Stimulated activated memory B cell treated with anti-CD40 and anti-IgM and Interleukin-4, amounts not matched to agents 10 μg/mL and 1 μg/mL and 100 μg/mL, for 72 hours (primary cell): ENCODE data around the gene NAA80.
A peak's percentile ranks its signal among the peaks of the same experiment; 100 is the strongest.
"Not testable (repeated sequence)": the region's sequence is repeated elsewhere in the genome, so short reads cannot be mapped to it uniquely, and the experiment has no call there.

Source experiments
- ATAC-seq: fragments of 150-1000 bp; cut with Tn5 transposase; 2 replicates; pipeline ENCODE4 v1.10.0; 2021
- H3K27ac Mint-ChIP-seq: one replicate; pipeline ENCODE4 v1.8.0; 2022; ENCODE audit warnings: mild to moderate bottlenecking, mixed read lengths
- H3K27me3 Mint-ChIP-seq: one replicate; pipeline ENCODE4 v1.8.0; 2022; ENCODE audit warnings: mixed read lengths
- H3K36me3 Mint-ChIP-seq: one replicate; pipeline ENCODE4 v1.8.0; 2022; ENCODE audit warnings: mixed read lengths
- H3K4me1 Mint-ChIP-seq: one replicate; pipeline ENCODE4 v1.8.0; 2022; ENCODE audit warnings: mixed read lengths
- H3K4me3 Mint-ChIP-seq: one replicate; pipeline ENCODE4 v1.8.0; 2022; ENCODE audit warnings: mild to moderate bottlenecking, moderate library complexity, mixed read lengths
- H3K9me3 Mint-ChIP-seq: one replicate; pipeline ENCODE4 v1.8.0; 2022; ENCODE audit warnings: mixed read lengths

NAA80 gene

DNA sequence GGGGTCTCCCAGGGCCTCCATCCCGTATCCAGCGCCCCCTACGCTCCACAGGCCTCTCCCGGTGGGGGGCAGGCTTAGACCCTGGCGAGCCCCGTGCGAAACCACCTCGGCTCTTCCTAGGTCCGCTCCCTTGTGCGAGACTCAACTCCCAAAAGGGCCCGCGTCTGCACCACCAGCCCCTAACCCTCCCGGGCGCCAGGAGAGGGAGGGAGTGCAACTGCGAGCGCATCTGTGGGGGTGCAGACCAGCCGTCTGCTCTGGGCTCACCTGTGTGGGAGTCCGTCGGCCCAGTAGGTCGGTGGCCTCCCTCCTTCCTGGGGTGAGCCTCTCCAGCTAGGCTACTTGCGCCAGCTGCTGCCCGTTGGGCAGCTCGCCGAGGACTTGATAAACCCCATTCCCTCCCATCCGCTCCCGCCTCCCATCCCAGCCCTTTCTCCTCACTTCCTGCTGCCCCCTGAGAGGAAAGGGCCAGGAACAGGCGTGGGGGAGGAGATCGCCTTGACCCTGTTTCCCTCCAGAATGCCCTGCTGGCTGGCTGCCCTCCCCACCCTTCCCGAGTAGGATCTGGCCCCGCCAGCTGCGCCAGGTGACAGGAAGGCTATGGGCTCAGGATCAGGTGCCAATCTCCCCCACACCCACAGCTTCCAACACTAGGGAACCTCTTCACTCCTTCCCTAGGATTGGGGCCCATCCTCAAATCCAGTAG lies 23.3 kb upstream of the NAA80 start, which contains the start of gene HYAL2:
HYAL2 (minus strand) TSS at position 360 of the 706 bp plus-strand sequence. CDS start 2,256 bp downstream, outside the sequence.
- H3K27me3 Mint-ChIP-seq: no peaks in the 10 kb centered on the region
- H3K27ac Mint-ChIP-seq: peak within 1 kb of the TSS; percentile 97
- peak within 1 kb of the TSS; percentile 82 for H3K4me3 Mint-ChIP-seq
- peaks cover 12% of the 10 kb centered on the region for H3K36me3 Mint-ChIP-seq
- no peaks in the 10 kb centered on the region for H3K9me3 Mint-ChIP-seq
- H3K4me1 Mint-ChIP-seq: peaks cover 79% of the 10 kb centered on the region
- no peak for ATAC-seq

DNA sequence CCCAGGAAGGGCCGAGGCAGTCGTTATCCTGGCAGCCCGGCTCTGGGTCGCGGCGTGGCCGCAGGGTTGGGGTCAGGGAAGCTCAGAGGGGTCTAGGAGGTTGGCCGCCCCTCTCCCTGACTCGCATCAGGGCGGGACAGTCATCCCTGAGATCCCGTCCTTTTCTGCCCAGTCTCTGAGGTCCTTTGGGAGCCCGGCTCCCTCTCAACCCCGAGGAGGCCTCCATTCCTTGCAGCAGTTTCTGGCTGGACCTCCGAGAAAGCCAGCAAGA lies 22.8 kb upstream of the NAA80 start:
- Mint-ChIP-seq H3K4me1 (peaks cover 78% of the 10 kb centered on the region), H3K9me3 (no peaks in the 10 kb centered on the region), H3K4me3 (peak overlapping the region; percentile 82), H3K27me3 (no peaks in the 10 kb centered on the region), H3K36me3 (peaks cover 12% of the 10 kb centered on the region), H3K27ac (peak overlapping the region; percentile 97)
- ATAC-seq: no peak

DNA sequence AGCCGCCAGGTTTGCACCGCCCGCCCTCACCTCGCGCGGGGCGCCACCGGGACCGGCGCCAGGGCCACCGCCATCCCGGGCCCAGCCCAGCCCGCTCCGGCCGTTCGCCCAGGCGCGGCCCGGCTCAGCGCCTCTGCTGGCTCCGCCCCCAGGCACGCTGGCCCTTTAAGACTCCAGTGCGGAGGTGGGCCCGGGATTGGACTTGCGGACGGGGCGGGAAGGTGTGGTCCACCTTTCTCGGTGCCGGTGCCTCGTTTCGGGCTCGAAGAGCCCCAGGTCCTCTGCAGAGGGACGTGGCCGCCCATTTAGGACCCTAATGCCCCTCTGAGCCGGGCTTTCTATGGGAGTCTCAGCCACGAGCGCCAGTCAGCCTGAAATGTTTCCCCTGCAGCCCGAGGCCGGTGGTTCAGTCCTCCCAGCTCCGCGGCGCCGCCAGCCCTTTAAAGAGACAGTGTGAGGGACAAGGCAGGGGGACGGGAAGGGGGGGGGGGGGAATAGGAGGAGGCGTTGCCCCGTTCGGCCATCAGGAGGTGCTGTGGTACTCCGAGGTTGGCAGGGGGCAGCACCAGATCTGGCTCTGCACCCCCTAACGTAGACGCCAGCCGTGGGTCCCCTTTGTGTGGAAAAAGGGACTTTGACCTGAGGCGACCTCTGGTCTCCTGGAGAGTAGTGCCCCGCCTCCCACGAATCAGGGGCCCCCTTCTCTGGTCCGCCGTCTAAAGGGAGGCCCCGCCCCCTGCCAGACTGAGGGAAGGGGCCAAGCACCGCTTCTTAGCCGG lies 22.3 kb upstream of the NAA80 start:
- H3K4me3 Mint-ChIP-seq: peak overlapping the region; percentile 82
- peaks cover 78% of the 10 kb centered on the region for H3K4me1 Mint-ChIP-seq
- H3K9me3 Mint-ChIP-seq: no peaks in the 10 kb centered on the region
- ATAC-seq: peak; percentile 90
- peak overlapping the region; percentile 97 for H3K27ac Mint-ChIP-seq
- H3K36me3 Mint-ChIP-seq: peaks cover 17% of the 10 kb centered on the region
- H3K27me3 Mint-ChIP-seq: no peaks in the 10 kb centered on the region

DNA sequence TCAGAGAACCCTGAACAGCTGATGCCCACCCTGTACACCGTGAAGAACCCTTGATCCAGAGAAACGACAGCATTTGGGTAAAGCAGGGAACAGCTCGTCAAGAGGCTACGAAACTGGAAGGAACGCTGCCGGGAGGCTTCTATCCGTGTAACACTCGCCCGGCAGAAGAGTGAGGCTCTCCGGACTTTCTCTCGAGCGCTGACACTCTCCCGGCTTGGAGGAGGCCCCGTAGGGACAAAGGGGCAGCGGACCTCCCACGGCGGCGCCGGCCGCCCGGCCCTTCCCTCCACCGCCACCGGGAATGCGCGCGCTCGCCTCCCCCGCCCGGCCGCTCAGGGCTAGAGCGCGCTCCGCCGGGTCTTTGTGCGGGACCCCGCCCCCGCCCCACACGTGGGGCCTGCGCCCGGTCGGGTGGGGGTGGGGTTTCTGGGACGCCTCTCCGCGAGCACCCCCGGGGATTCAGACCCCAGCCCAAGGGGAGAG lies 21.7 kb upstream of the NAA80 start:
- no peaks in the 10 kb centered on the region for H3K9me3 Mint-ChIP-seq
- peak overlapping the region; percentile 97 for H3K27ac Mint-ChIP-seq
- peak; percentile 82 for ATAC-seq
- no peaks in the 10 kb centered on the region for H3K27me3 Mint-ChIP-seq
- peaks cover 21% of the 10 kb centered on the region for H3K36me3 Mint-ChIP-seq
- peaks cover 78% of the 10 kb centered on the region for H3K4me1 Mint-ChIP-seq
- peak overlapping the region; percentile 77 for H3K4me3 Mint-ChIP-seq

DNA sequence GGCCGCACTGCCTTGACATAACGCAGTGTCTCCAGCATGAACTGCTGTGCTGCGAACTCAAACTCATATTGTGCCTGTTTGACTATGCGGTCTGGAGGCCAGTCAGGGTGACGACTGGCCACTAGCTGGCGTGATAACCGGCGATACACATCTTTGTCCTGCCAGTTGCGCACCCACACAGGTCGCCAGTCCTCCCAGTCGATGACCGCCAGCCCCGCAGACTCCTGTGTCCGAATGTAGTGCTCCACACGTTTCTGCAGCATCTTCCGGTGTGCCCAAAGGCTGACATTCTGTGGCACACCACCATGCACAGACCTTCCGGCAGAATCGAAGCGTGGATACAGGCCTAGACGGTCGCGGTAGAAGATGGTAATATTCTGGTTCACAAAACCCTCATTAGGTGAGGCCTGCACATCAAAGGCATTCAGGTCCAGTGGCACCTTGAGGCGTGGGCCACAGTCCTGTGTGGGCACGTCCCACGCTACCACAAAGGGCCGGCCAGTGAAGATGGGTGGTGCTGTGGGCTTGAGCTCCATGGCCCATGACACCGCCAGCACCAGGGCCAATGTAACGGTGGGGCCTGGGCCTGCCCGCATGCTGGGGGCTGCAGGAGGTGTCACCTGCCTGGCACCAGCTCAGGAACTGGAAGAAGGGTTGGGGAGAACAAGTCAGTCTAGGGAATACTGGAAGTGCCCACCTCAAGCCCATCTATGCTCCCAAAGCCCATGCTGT lies 20.9 kb upstream of the NAA80 start:
- no peaks in the 10 kb centered on the region for H3K27me3 Mint-ChIP-seq
- no peak for ATAC-seq
- peaks cover 16% of the 10 kb centered on the region for H3K36me3 Mint-ChIP-seq
- peak overlapping the region; percentile 97 for H3K27ac Mint-ChIP-seq
- peak overlapping the region; percentile 77 for H3K4me3 Mint-ChIP-seq
- no peaks in the 10 kb centered on the region for H3K9me3 Mint-ChIP-seq
- peaks cover 77% of the 10 kb centered on the region for H3K4me1 Mint-ChIP-seq

DNA sequence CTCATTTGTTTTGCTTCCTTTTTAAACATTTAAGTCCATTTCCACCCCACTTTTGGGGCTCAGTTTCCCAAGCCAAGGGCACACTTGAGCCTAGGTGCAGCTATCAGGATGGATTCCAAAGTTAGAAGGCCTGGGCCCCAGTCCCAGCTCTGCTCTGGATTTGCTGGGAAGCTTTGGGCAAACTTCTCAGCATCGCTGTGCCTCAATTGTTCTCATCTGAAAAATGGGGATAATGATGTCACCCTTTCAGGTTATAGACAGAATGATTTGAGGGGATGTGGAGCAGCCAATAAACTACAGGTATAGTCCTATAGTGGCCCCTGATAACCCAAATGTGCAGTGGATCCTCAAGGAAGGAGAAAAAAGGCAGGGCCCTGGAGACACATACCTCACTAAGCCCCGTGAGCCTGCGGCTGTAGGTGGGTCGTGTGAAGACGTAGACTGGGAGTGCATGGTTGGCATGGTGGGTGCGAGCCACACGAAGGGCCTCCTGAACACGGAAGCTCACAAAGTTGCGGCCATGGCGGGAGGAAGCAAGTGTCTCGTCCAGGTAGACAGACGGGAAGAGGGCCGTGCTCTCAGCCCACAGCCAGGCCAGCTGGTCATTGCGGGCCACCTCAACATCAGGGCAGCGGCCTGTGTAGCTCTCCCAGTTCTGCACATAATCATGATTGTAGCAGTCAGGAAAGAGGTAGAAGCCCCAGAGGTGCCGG lies 20.1 kb upstream of the NAA80 start:
- Mint-ChIP-seq H3K27ac (no peak overlapping the region), H3K4me1 (peaks cover 72% of the 10 kb centered on the region), H3K36me3 (peaks cover 9% of the 10 kb centered on the region)

DNA sequence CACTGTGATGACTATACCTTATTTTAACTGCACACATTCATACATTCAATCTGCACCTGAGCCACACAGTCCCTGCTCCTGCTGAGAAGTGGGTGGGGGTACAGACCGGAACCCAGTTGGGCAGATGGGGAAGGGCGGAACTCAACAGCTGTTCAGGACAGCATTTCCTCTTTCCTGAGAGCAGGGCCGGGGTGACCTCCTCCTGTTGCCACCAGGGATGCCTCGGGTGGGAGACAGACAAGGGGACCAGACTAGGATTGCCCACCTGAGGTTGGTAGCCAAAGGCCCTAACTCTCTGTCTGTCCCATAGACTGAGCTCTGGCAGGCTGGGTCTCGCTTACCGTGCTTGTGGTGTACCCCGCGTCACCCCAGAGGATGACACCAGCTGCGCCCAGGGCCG lies 19.4 kb upstream of the NAA80 start:
- ATAC-seq: no peak
- no peak overlapping the region for H3K27ac Mint-ChIP-seq
- no peaks in the 10 kb centered on the region for H3K9me3 Mint-ChIP-seq
- no peak overlapping the region for H3K4me3 Mint-ChIP-seq
- H3K36me3 Mint-ChIP-seq: peaks cover 8% of the 10 kb centered on the region
- no peaks in the 10 kb centered on the region for H3K27me3 Mint-ChIP-seq
- peaks cover 67% of the 10 kb centered on the region for H3K4me1 Mint-ChIP-seq

More for the DNA sequence above, 20.1 kb upstream of the NAA80 start:
- Mint-ChIP-seq H3K9me3 (no peaks in the 10 kb centered on the region), H3K27me3 (no peaks in the 10 kb centered on the region), H3K4me3 (peak overlapping the region; percentile 17)
- ATAC-seq: no peak

DNA sequence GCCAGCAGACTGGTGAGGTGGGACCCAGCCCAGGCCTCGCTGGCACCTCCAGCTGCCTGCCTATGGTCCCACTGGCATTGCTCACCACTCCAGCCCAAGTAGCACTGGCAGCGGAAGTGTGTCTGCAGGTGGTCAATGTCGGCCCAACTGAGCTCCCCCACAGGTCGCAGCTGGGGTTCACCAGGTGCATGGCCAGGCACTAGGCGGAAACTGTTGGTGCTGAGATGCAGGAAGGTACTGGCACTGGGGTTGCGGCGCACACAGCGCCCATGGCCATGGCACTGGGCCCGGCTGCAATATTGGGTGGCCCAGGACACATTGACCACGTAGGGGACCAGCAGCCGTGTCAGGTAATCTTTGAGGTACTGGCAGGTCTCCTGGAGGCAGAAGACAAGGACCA lies 19.0 kb upstream of the NAA80 start:
- Mint-ChIP-seq H3K4me1 (peaks cover 62% of the 10 kb centered on the region), H3K27me3 (no peaks in the 10 kb centered on the region), H3K27ac (no peak overlapping the region), H3K4me3 (no peak overlapping the region), H3K9me3 (no peaks in the 10 kb centered on the region), H3K36me3 (peaks cover 8% of the 10 kb centered on the region)
- no peak for ATAC-seq

DNA sequence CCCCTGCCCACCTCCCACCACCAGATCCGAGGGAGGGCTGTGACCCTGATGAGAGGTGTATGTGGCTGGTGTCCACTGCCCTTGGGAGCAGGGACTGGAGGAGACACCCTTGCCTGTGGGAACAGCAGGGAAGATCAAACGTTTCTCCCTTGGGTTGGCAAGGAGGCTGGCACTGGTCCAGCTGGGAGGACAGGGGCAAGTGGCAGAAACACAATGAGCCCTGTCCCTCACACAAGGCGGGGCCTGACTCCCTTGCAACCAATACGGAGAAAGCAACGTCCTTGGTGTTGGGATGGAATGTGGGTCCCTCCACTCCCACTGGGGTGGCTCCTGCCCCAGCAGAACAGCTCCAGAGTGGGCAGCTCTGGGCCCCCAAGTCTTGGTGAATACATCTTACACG lies 18.1 kb upstream of the NAA80 start:
- Mint-ChIP-seq H3K36me3 (peaks cover 8% of the 10 kb centered on the region), H3K27me3 (no peaks in the 10 kb centered on the region), H3K9me3 (no peaks in the 10 kb centered on the region), H3K4me3 (no peak overlapping the region), H3K27ac (peak overlapping the region; percentile 88), H3K4me1 (peaks cover 54% of the 10 kb centered on the region)
- no peak for ATAC-seq

DNA sequence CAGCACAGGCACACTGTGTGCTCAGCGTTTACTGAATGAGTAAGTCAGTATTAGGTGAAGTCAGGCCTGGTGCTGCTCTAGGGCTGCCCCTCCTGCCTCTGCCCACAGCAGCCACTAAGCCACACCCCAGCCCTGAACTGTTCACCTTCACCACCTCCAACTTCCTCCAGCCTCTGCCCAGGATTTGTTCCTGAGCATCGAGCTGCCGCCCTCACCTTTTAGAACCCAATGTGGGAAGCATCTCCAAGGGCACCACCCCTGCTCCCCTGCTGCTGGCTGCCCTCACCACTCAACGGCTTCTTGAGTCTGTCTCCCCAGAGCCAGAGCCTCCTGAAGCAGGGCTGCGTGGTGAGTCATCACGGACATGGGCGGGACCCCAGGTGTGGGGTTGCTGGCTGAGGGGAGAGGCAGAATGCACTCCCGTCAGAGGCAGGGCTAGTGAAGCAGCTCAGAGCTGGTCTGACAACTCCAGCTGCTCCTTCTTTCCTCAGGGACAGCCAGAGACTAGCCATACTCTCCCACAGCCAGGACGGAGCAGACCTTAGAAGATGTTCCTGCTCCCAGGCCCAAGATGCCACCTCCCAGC lies 17.5 kb upstream of the NAA80 start:
- H3K36me3 Mint-ChIP-seq: peaks cover 8% of the 10 kb centered on the region
- H3K9me3 Mint-ChIP-seq: no peaks in the 10 kb centered on the region
- peak; percentile 63 for ATAC-seq
- no peaks in the 10 kb centered on the region for H3K27me3 Mint-ChIP-seq
- H3K4me3 Mint-ChIP-seq: peak overlapping the region; percentile 62
- H3K4me1 Mint-ChIP-seq: peaks cover 52% of the 10 kb centered on the region
- peak overlapping the region; percentile 88 for H3K27ac Mint-ChIP-seq

DNA sequence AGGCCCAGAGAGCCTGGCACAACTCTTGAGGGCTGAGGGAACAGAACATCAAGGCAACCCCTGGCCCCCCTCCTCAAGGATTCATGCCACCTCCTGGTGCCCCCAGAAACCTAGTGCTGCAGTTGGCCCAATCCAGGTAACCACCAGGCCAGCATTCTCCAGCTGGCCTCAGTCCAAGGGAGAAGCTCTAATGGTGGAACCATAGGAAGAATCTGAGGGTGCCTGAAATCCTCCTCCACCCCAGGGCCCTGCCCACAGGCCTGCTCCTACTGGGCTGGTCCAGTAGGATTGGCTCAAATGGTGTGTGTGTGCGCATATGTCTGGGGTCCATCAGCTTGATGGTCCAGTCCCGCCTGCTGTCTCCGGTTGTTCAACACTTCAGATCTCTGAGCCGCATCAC lies 15.6 kb upstream of the NAA80 start:
- H3K4me3 Mint-ChIP-seq: no peak overlapping the region
- peak overlapping the region; percentile 14 for H3K27ac Mint-ChIP-seq
- H3K36me3 Mint-ChIP-seq: peaks cover 8% of the 10 kb centered on the region
- ATAC-seq: no peak
- H3K27me3 Mint-ChIP-seq: no peaks in the 10 kb centered on the region
- no peaks in the 10 kb centered on the region for H3K9me3 Mint-ChIP-seq
- peaks cover 42% of the 10 kb centered on the region for H3K4me1 Mint-ChIP-seq

DNA sequence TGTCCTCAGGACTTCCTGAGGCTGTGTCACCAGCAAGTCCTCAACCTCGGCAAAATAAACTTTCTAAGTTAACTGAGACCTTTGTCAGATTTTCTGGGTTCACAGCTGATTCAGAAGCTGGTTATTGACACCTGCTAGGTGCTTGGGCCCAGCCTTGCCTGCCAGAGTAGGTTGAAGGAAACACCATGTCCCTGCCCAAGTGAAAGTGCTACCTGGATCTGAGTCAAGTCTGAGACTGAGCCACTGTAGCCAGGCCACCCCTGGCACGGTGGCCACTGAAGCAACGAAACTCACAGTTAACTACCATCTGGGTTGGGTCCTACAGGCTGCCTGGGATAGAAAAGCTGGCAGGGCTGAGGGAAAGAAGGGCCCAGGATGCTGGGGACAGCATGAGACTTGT lies 15.1 kb upstream of the NAA80 start:
- Mint-ChIP-seq H3K4me3 (no peak overlapping the region), H3K27me3 (no peaks in the 10 kb centered on the region), H3K4me1 (peaks cover 38% of the 10 kb centered on the region), H3K36me3 (peaks cover 8% of the 10 kb centered on the region), H3K27ac (peak overlapping the region; percentile 14), H3K9me3 (no peaks in the 10 kb centered on the region)
- no peak for ATAC-seq

DNA sequence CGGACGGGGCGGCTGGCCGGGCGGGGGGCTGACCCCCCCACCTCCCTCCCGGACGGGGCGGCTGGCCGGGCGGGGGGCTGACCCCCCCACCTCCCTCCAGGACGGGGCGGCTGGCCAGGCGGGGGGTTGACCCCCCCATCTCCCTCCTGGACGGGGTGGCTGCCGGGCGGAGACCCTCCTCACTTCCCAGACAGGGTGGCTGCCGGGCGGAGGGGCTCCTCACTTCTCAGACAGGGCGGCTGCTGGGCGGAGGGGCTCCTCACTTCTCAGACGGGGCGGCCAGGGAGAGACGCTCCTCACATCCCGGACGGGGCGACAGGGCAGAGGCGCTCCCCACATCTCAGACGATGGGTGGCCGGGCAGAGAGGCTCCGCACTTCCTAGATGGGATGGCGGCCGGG lies 12.8 kb upstream of the NAA80 start:
- not testable (repeated sequence) for H3K27ac Mint-ChIP-seq, H3K4me3 Mint-ChIP-seq, H3K9me3 Mint-ChIP-seq, H3K36me3 Mint-ChIP-seq, ATAC-seq, H3K27me3 Mint-ChIP-seq
- peaks cover 18% of the 10 kb centered on the region for H3K4me1 Mint-ChIP-seq

DNA sequence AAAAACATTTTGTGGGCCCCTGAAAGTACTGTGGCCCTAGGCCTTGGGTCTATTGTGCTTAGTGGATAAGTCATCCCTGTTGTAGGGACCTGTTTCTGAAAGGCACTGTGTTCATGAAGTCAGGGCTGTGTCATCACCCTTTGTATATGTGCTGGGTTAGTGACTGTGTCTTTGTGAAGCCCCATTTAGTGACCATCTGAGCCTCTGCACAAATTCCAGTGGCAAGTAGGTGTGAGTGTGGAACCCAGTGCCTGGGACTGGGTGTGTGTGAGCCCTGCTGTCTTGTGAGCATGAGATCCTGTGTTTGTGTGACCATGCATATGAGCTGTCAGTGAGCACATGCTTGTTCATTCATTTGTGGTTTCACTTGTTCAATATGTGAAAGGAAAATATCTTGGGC lies 5.4 kb upstream of the NAA80 start:
- Mint-ChIP-seq H3K4me1 (peaks cover 16% of the 10 kb centered on the region), H3K4me3 (no peak overlapping the region), H3K36me3 (no peaks in the 10 kb centered on the region), H3K9me3 (no peaks in the 10 kb centered on the region), H3K27me3 (no peaks in the 10 kb centered on the region), H3K27ac (no peak overlapping the region)
- ATAC-seq: no peak
